OCI-LY7 (cell line): Measurements from ENCODE around the gene IL4I1. TPM values are rescaled to one million over a fixed set of nuclear protein-coding genes. Genes with fewer than 3 reads are reported as not detected.

Experiments used
- BruUV-seq: library from RNA; stranded (reverse); fragments of 400-500 nt; replicated peaks from 2 replicates; lab custom pipeline; 2021; lab: Mats Ljungman, UMichigan
- CTCF ChIA-PET: fragments of 300-600 bp; sonication (Branson Sonifier 250); formaldehyde crosslinking; loops from one replicate; lab custom pipeline; 2022; ENCODE audit warnings: antibody characterized with exemption; ENCODE audit not compliant: unreplicated experiment; lab: Charles Lee
- POLR2A ChIA-PET: fragments of 300-600 bp; sonication (Branson Sonifier 250); formaldehyde crosslinking; loops from one replicate; lab custom pipeline; 2022; ENCODE audit warnings: antibody characterized with exemption; lab: Charles Lee
- DNase-seq: peaks from one replicate; pipeline ENCODE4 v3.0.0-alpha.2; 2015; ENCODE audit warnings: low spot score
- H2AFZ ChIP-seq: fragments of 200-600 bp; sonication (generic), shearing (Covaris generic); 2 replicates; pipeline ENCODE4 v1.6.1; 2014; ENCODE audit warnings: mild to moderate bottlenecking, antibody characterized with exemption, low read length, moderate library complexity
- H3K27ac ChIP-seq: fragments of 200-600 bp; sonication (generic); 2 replicates; pipeline ENCODE4 v1.5.1; 2014; ENCODE audit warnings: mixed run types, low read depth, mild to moderate bottlenecking, moderate library complexity, low read length, inconsistent platforms; ENCODE audit not compliant: poor library complexity, severe bottlenecking
- H3K36me3 ChIP-seq: fragments of 200-600 bp; sonication (generic); 2 replicates; pipeline ENCODE4 v1.6.1; 2014; ENCODE audit warnings: mild to moderate bottlenecking, antibody characterized with exemption, low read length, moderate library complexity, mixed read lengths; ENCODE audit not compliant: insufficient read depth
- H3K4me1 ChIP-seq: fragments of 200-600 bp; sonication (generic); 2 replicates; pipeline ENCODE4 v1.5.1; 2014; ENCODE audit warnings: mild to moderate bottlenecking, low read length; ENCODE audit not compliant: insufficient read depth, poor library complexity, severe bottlenecking
- H3K4me2 ChIP-seq: fragments of 200-600 bp; sonication (generic); 2 replicates; pipeline ENCODE4 v1.6.1; 2014; ENCODE audit warnings: mild to moderate bottlenecking, low read length
- H3K4me3 ChIP-seq: fragments of 200-600 bp; sonication (generic); 2 replicates; pipeline ENCODE4 v1.5.1; 2014; ENCODE audit warnings: mild to moderate bottlenecking, low read depth, low read length; ENCODE audit not compliant: poor library complexity, severe bottlenecking
- H3K79me2 ChIP-seq: fragments of 200-600 bp; sonication (generic); 2 replicates; pipeline ENCODE4 v1.6.1; 2016; ENCODE audit warnings: low read depth, mild to moderate bottlenecking, low read length, moderate library complexity, mixed read lengths; ENCODE audit not compliant: insufficient read depth
- H3K9me2 ChIP-seq: fragments of 200-600 bp; sonication (generic); 2 replicates; pipeline ENCODE4 v1.6.1; 2016; ENCODE audit warnings: mild to moderate bottlenecking, low read length, mixed read lengths; ENCODE audit not compliant: insufficient read depth
- H3K9me3 ChIP-seq: fragments of 200-600 bp; sonication (generic); 2 replicates; pipeline ENCODE4 v1.6.1; 2014; ENCODE audit warnings: mild to moderate bottlenecking, mixed run types, low read length, mixed read lengths
- H4K20me1 ChIP-seq: fragments of 200-600 bp; sonication (generic); 2 replicates; pipeline ENCODE4 v1.6.1; 2014; ENCODE audit warnings: mild to moderate bottlenecking, antibody characterized with exemption, low read length, moderate library complexity, mixed read lengths; ENCODE audit not compliant: insufficient read depth
- CTCF ChIP-seq: fragments of 200-600 bp; sonication (generic); conservative IDR thresholded peaks from 2 replicates; pipeline ENCODE4 v1.5.1; 2014; ENCODE audit warnings: mild to moderate bottlenecking, antibody characterized with exemption, low read length, moderate library complexity, mixed read lengths
- EZH2phosphoT487 ChIP-seq: fragments of 200-600 bp; sonication (generic); IDR thresholded peaks from 2 replicates; pipeline ENCODE4 v1.6.1; 2018; ENCODE audit warnings: low read depth, borderline replicate concordance, mild to moderate bottlenecking, mixed run types, antibody characterized with exemption, low read length, moderate library complexity, mixed read lengths
- intact Hi-C: fragments of 100-400 bp; cut with micrococcal nuclease; formaldehyde crosslinking; loops from one replicate; pipeline ENCODE4 v1.10.0; 2022; ENCODE audit not compliant: unreplicated experiment
- total RNA-seq, 2 experiments: library from RNA; depleted of rRNA in 1 of 2; stranded (reverse); fragments of >200 nt in 1 of 2; shearing (Covaris generic) in 1 of 2; gene quantifications; 2 replicates each; pipeline ENCODE4 v1.2.3, GENCODE V29; 2014 to 2022

Gene IL4I1
- total RNA-seq, 2 experiments from 2014 or later = 0.25 to 1.7 TPM

- TF ChIP-seq EZH2phosphoT487 = no peak
- TF ChIP-seq CTCF = no peak
- CTCF ChIA-PET = no interaction called here
- intact Hi-C loops = no loop called here
Measured at GRCh38 chr19:49869009-49869483, 27.6 kb downstream of the IL4I1 start.

GRCh38 chr19:49866933-49867782, 29.5 kb downstream of the IL4I1 start, which contains the start of gene PNKP:
Gene PNKP, minus strand, starts transcription at chr19:49867576. Its CDS starts 372 bp downstream, at chr19:49867204.
- H3K4me2 ChIP-seq = peak within 1 kb of the TSS; percentile 89
- BruUV-seq = no TSS peak
- peak within 1 kb of the TSS; percentile 80 for H3K4me3 ChIP-seq
- H3K79me2 ChIP-seq = peaks cover 28% of the 10 kb centered on the region; the same call in 1 of the 2 replicates
- intact Hi-C loops = loop anchor here (1.0 to 2.0 kb wide), 2 partner anchors 54 to 101 kb away; partner anchors contain the start of gene FUZ
- H3K4me1 ChIP-seq = peaks cover 52% of the 10 kb centered on the region
- H4K20me1 ChIP-seq = peaks cover 10% of the 10 kb centered on the region; the same call in 1 of the 2 replicates
- peak within 1 kb of the TSS; percentile 46; the same call in 1 of the 2 replicates for H2AFZ ChIP-seq
- H3K9me2 ChIP-seq = no peaks in the 10 kb centered on the region
- TF ChIP-seq EZH2phosphoT487 = no peak
- TF ChIP-seq CTCF = no peak
- peaks cover 41% of the 10 kb centered on the region for H3K36me3 ChIP-seq
- H3K27ac ChIP-seq = peak within 1 kb of the TSS; percentile 69
- ChIA-PET POLR2A (interaction anchor here (0.6 to 0.8 kb wide), 2 partner anchors 9 to 218 kb away, joined by 3 to 7 read pairs; no protein-coding TSS in a partner anchor), CTCF (no interaction called here)
- H3K9me3 ChIP-seq = no peaks in the 10 kb centered on the region
- peak; percentile 90 for DNase-seq

More at GRCh38 chr19:49869009-49869483, 27.6 kb downstream of the IL4I1 start:
- Histone ChIP-seq H3K36me3 (peaks cover 23% of the 10 kb centered on the region), H3K9me3 (no peaks in the 10 kb centered on the region), H3K9me2 (no peaks in the 10 kb centered on the region), H2AFZ (peak overlapping the region; percentile 51; the same call in 1 of the 2 replicates), H4K20me1 (peaks cover 10% of the 10 kb centered on the region; the same call in 1 of the 2 replicates), H3K79me2 (peaks cover 28% of the 10 kb centered on the region; the same call in 1 of the 2 replicates), H3K4me1 (peaks cover 52% of the 10 kb centered on the region), H3K4me2 (peak overlapping the region; percentile 66), H3K4me3 (peak overlapping the region; percentile 69), H3K27ac (peak overlapping the region; percentile 49)
- BruUV-seq = no TSS peak
- POLR2A ChIA-PET = interaction anchor here (0.7 to 1.1 kb wide), 4 partner anchors 11 to 50 kb away, joined by 3 to 7 read pairs (median 4); no protein-coding TSS in a partner anchor
- DNase-seq = no peak
